H1 (cell line): ENCODE data around the gene SGK2.

Source experiments
- ASH2L ChIP-seq: fragments of 200-600, 300-600 bp; sonication (generic); IDR thresholded peaks from one replicate; pipeline ENCODE4 v1.7.1; 2017; ENCODE audit warnings: low read length
- ATF3 ChIP-seq: IDR thresholded peaks from 2 replicates; pipeline ENCODE4 v1.6.1; 2011; ENCODE audit warnings: low read depth, mild to moderate bottlenecking, low read length; ENCODE audit not compliant: insufficient read depth
- CTCF ChIP-seq, 3 experiments: IDR thresholded peaks; 1 replicate in 2 of 3; 2 replicates in 1 of 3; pipeline versions ENCODE4 v1.5.1 to v1.6.1; 2011; ENCODE audit warnings: low read length in 3 of 3, mild to moderate bottlenecking in 3 of 3, inconsistent platforms in 2 of 3, low read depth in 1 of 3, moderate library complexity in 1 of 3; ENCODE audit not compliant: insufficient read depth in 1 of 3; ENCODE audit errors: control extremely low read depth in 1 of 3
- EP300 ChIP-seq, 2 experiments: IDR thresholded peaks; 1 replicate in 1 of 2; 2 replicates in 1 of 2; pipeline ENCODE4 v1.6.1; 2011 to 2012; ENCODE audit warnings: low read depth in 2 of 2, low read length in 2 of 2, mild to moderate bottlenecking in 2 of 2, borderline replicate concordance in 1 of 2, inconsistent platforms in 1 of 2, moderate library complexity in 1 of 2
- EZH2 ChIP-seq: fragments of 200-600 bp; sonication (generic); IDR thresholded peaks from 2 replicates; pipeline ENCODE4 v1.7.1; 2012; ENCODE audit warnings: low read depth, mild to moderate bottlenecking, moderate library complexity, low read length, inconsistent platforms; ENCODE audit not compliant: severe bottlenecking
- GABPA ChIP-seq: IDR thresholded peaks from 2 replicates; pipeline ENCODE4 v1.6.1; 2011; ENCODE audit warnings: mild to moderate bottlenecking, low read length, moderate library complexity, borderline replicate concordance; ENCODE audit not compliant: insufficient read depth
- JUN ChIP-seq: IDR thresholded peaks from 2 replicates; pipeline ENCODE4 v1.6.1; 2011; ENCODE audit warnings: low read depth, mild to moderate bottlenecking, improper control_type of control experiment, low read length
- MAX ChIP-seq: IDR thresholded peaks from 2 replicates; pipeline ENCODE4 v1.6.1; 2012; ENCODE audit warnings: inconsistent platforms
- POLR2AphosphoS5 ChIP-seq: IDR thresholded peaks from 2 replicates; pipeline ENCODE4 v1.6.1; 2011; ENCODE audit warnings: low read depth, low read length
- SP1 ChIP-seq: IDR thresholded peaks from 2 replicates; pipeline ENCODE4 v1.6.1; 2011; ENCODE audit warnings: low read depth, low read length

GRCh38 chr20:43571310-43571709 lies 12.5 kb downstream of the SGK2 start:
- TF ChIP-seq CTCF (IDR thresholded peaks at IDR 0.05; ENCODE audit: control extremely low read depth in 1 of 3, insufficient read depth in 1 of 3, low read depth in 1 of 3, low read length in 3 of 3) = no peak
- TF ChIP-seq JUN = no peak
- TF ChIP-seq ATF3 = no peak
- TF ChIP-seq EP300 (IDR thresholded peaks at IDR 0.05; ENCODE audit: borderline replicate concordance in 1 of 2, low read depth in 2 of 2, low read length in 2 of 2) = no peak
- no peak for TF ChIP-seq SP1
- no peak for TF ChIP-seq ASH2L
- no peak for TF ChIP-seq EZH2
- no peak for TF ChIP-seq MAX
- TF ChIP-seq POLR2AphosphoS5 = no peak
- no peak for TF ChIP-seq GABPA
